ENCODE data around the gene DLEC1.

DNA sequence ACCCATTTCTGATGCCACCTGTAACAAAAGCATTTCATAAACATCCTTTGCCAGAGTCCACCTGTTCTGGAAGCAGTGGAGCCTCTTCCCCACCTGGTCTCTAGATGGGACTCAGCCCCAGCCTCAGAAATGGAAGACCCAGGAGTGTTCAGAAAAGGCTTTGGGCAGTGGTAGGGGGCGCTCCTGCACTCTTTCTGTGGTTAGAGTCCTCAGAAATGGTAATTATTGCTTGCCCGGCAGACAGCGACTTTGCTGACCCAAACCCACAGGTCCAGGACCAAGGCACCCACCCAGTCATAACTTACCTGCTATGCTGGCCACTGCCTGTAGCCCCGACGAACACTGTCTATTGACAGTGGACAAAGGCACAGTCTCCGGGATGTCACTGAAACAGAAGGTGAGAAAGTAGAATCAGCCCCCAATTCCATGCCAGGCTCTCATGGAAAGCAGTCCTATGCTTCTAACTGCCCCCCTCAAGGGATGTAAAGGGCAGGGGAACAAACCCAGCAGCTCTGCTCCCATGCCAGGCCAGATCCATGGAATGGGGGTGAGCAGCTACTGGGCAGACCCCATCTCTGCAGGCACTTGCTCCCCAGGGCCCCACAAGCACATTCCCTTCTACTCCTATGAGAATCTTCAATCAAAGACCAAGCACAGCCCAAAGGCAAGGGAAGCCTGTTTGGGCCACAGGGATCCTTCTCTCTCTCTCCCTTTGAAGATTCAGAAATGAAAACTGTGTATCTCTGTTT, 92.8 kb downstream of the DLEC1 start:
- TF ChIP-seq, protein P1, sequence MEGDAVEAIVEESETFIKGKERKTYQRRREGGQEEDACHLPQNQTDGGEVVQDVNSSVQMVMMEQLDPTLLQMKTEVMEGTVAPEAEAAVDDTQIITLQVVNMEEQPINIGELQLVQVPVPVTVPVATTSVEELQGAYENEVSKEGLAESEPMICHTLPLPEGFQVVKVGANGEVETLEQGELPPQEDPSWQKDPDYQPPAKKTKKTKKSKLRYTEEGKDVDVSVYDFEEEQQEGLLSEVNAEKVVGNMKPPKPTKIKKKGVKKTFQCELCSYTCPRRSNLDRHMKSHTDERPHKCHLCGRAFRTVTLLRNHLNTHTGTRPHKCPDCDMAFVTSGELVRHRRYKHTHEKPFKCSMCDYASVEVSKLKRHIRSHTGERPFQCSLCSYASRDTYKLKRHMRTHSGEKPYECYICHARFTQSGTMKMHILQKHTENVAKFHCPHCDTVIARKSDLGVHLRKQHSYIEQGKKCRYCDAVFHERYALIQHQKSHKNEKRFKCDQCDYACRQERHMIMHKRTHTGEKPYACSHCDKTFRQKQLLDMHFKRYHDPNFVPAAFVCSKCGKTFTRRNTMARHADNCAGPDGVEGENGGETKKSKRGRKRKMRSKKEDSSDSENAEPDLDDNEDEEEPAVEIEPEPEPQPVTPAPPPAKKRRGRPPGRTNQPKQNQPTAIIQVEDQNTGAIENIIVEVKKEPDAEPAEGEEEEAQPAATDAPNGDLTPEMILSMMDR (conservative IDR thresholded peaks at IDR 0.05), result no peak; the same call in 1 of the 2 replicates
- no peak for TF ChIP-seq ZFX (IDR thresholded peaks at IDR 0.05)
